Upper lobe of right lung (tissue), 1 donor: ENCODE measurements around the gene POFUT2. TPM values are rescaled to one million over a fixed set of nuclear protein-coding genes. Genes with fewer than 3 reads are reported as not detected.

Experiments used
- ATAC-seq: fragments of 200-7000 bp; cut with Tn5 transposase; one replicate; pipeline ENCODE4 v1.9.1; 2020; ENCODE audit warnings: mild to moderate bottlenecking, moderate library complexity
- DNase-seq: peaks from one replicate; pipeline ENCODE4 v3.0.0-alpha.2; 2020
- H3K27ac ChIP-seq: fragments of 200-600 bp; one replicate; pipeline ENCODE4 v1.8.0; 2022
- H3K27me3 ChIP-seq: fragments of 200-600 bp; one replicate; pipeline ENCODE4 v1.8.0; 2022; ENCODE audit warnings: mild to moderate bottlenecking
- H3K36me3 ChIP-seq: fragments of 200-600 bp; one replicate; pipeline ENCODE4 v1.8.0; 2022
- H3K4me1 ChIP-seq: fragments of 200-600 bp; one replicate; pipeline ENCODE4 v1.8.0; 2022
- H3K4me3 ChIP-seq: fragments of 200-600 bp; one replicate; pipeline ENCODE4 v1.8.0; 2022; ENCODE audit warnings: mild to moderate bottlenecking
- H3K9me3 ChIP-seq: fragments of 200-600 bp; one replicate; pipeline ENCODE4 v1.8.0; 2022
- intact Hi-C: fragments of 100-400 bp; cut with DNase I; formaldehyde crosslinking; loops from one replicate; pipeline ENCODE4 v1.11.0; 2022
- total RNA-seq: library from RNA; stranded (reverse); fragmentation: NEBNext Ultra II Directional; extraction: Animal tissue kit (Norgen Biotek cat#: 25700); gene quantifications from one replicate; pipeline ENCODE4 v1.2.1, GENCODE V29; 2021
- TF ChIP-seq, protein P1 (sequence below): fragments of 200-600 bp; IDR thresholded peaks from one replicate; pipeline ENCODE4 v1.8.0; 2022; ENCODE audit warnings: antibody characterized with exemption
- donor health status: DM: no; HTN: yes; CAD: no; lungs with severe emphysema.

The POFUT2 gene
- total RNA-seq, 1 donor from 2014 or later, result 29.0 TPM

DNA sequence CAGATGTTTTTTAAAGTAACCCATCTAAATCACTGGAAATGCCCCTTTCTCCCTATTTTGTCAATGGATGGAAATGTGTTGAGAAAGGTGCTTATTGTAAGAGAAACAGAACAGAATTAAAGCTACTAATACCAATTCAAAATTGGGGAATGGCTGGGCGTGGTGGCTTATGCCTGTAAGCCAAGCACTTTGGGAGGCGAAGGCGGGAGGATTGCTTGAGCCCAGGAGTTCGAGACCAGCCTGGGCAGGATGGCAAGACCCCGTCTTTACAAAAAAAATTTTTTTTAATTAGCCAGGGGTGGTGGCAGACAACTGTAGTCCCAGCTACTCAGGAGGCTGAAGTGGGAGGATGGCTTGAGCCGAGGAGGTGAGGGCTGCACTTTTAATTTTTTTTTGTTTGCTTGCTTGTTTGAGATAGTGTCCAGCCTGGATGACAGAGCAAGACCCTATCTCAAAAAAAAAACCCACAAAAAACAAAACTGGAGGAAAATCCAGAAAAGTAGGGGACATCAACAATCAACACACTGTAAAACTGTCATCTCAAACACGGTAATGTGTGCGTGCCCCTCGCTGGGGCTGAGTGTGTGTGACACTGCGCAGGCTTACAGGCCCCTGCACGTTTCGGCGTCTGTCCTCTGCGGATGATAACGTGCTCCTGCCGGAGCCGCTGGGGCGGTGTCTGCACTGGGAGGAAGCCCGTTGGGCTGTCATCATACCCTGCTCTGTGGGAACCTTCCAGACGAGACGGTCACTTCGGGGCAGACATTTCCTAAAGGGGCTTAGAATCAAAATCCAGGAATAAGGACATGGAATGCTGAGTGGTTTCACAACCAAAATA, 11.6 kb upstream of the POFUT2 start:
- ATAC-seq, result no peak
- Histone ChIP-seq H3K36me3 (no peaks in the 10 kb centered on the region), H3K9me3 (no peaks in the 10 kb centered on the region), H3K27ac (peak overlapping the region; percentile 87), H3K4me3 (no peak overlapping the region), H3K27me3 (no peaks in the 10 kb centered on the region), H3K4me1 (peaks cover 43% of the 10 kb centered on the region)
- TF ChIP-seq, protein P1, sequence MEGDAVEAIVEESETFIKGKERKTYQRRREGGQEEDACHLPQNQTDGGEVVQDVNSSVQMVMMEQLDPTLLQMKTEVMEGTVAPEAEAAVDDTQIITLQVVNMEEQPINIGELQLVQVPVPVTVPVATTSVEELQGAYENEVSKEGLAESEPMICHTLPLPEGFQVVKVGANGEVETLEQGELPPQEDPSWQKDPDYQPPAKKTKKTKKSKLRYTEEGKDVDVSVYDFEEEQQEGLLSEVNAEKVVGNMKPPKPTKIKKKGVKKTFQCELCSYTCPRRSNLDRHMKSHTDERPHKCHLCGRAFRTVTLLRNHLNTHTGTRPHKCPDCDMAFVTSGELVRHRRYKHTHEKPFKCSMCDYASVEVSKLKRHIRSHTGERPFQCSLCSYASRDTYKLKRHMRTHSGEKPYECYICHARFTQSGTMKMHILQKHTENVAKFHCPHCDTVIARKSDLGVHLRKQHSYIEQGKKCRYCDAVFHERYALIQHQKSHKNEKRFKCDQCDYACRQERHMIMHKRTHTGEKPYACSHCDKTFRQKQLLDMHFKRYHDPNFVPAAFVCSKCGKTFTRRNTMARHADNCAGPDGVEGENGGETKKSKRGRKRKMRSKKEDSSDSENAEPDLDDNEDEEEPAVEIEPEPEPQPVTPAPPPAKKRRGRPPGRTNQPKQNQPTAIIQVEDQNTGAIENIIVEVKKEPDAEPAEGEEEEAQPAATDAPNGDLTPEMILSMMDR, result no peak
- no peak for DNase-seq
- intact Hi-C loops, result no loop called here

- H3K36me3 ChIP-seq, result no peaks in the 10 kb centered on the region
- H3K4me3 ChIP-seq, result no peak overlapping the region
- no peak for DNase-seq
- TF ChIP-seq, protein P1, result no peak
- ATAC-seq, result no peak
- no peaks in the 10 kb centered on the region for H3K27me3 ChIP-seq
- H3K9me3 ChIP-seq, result no peaks in the 10 kb centered on the region
- peaks cover 53% of the 10 kb centered on the region for H3K4me1 ChIP-seq
- intact Hi-C loops, result no loop called here
- no peak overlapping the region for H3K27ac ChIP-seq
Measured at GRCh38 chr21:45297869-45298268, 10.2 kb upstream of the POFUT2 start.

- ATAC-seq (no peak), DNase-seq (no peak)
- H3K36me3 ChIP-seq, result no peaks in the 10 kb centered on the region
- TF ChIP-seq, protein P1, result no peak
- no peaks in the 10 kb centered on the region for H3K27me3 ChIP-seq
- H3K4me3 ChIP-seq, result no peak overlapping the region
- no peak overlapping the region for H3K27ac ChIP-seq
- peaks cover 53% of the 10 kb centered on the region for H3K4me1 ChIP-seq
- no peaks in the 10 kb centered on the region for H3K9me3 ChIP-seq
- intact Hi-C loops, result no loop called here
Measured at GRCh38 chr21:45297329-45297728, 9.6 kb upstream of the POFUT2 start.

DNA sequence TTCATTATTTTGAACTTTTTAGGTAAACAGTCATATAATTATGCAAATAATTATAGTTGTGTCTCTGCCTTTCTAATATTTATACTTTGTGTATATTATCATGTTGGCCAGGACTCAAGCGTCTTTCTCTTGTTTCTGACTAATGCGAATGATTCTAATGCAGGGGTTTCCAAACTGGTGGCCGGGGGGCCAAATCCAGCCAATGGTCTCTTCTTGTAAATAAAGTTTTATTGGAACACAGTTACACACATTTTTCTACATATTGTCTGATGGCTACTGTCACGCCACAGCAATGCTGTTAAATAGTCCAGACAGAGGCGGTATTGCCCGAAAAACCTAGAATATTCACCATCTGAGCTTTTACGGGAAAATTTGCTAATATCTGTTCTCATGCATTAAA, 8.9 kb upstream of the POFUT2 start:
- intact Hi-C loops, result no loop called here
- no peak overlapping the region for H3K27ac ChIP-seq
- DNase-seq, result no peak

GRCh38 chr21:45295576-45296365, 8.1 kb upstream of the POFUT2 start:
- intact Hi-C loops, result no loop called here
- DNase-seq, result no peak
- H3K9me3 ChIP-seq, result no peaks in the 10 kb centered on the region
- H3K36me3 ChIP-seq, result no peaks in the 10 kb centered on the region
- no peaks in the 10 kb centered on the region for H3K27me3 ChIP-seq
- peaks cover 47% of the 10 kb centered on the region for H3K4me1 ChIP-seq
- TF ChIP-seq, protein P1, result no peak
- no peak for ATAC-seq
- H3K4me3 ChIP-seq, result no peak overlapping the region
- H3K27ac ChIP-seq, result peak overlapping the region; percentile 94

More for the DNA sequence above, 8.9 kb upstream of the POFUT2 start:
- H3K4me1 ChIP-seq, result peaks cover 56% of the 10 kb centered on the region
- TF ChIP-seq, protein P1, result no peak
- ATAC-seq, result no peak
- H3K36me3 ChIP-seq, result no peaks in the 10 kb centered on the region
- H3K4me3 ChIP-seq, result no peak overlapping the region
- no peaks in the 10 kb centered on the region for H3K27me3 ChIP-seq
- no peaks in the 10 kb centered on the region for H3K9me3 ChIP-seq
